K562 treated with DMSO at 1 percent for 24 hours (cell line): ENCODE data around the gene FAM181B. TPM values are rescaled to one million over a fixed set of nuclear protein-coding genes. Genes with fewer than 3 reads are reported as not detected.

ENCODE experiments used
- total RNA-seq: library from RNA; unstranded; fragments of 300-600 nt; gene quantifications from 2 replicates; pipeline ENCODE4 v1.2.3, GENCODE V29; 2022; ENCODE audit warnings: low read depth; ENCODE audit not compliant: insufficient read depth

The FAM181B gene
- total RNA-seq = 0.29 and 0.31 TPM in 2 replicates

GRCh38 chr11:82733444-82734119 lies at the start of gene FAM181B:
Gene FAM181B, minus strand, starts transcription at chr11:82733864. Its CDS starts 135 bp downstream, at chr11:82733729.

Other genes with a start within 250 kb of the FAM181B start
- 27.9 and 30.0 TPM in 2 replicates for gene PRCP, start 166.6 kb upstream of the FAM181B start, total RNA-seq
- gene DDIAS, start 167.9 kb upstream of the FAM181B start, total RNA-seq = 8.1 and 16.3 TPM in 2 replicates